Mucosa of descending colon (tissue), 3 donors: Measurements from ENCODE around the gene CFAP251. TPM values are rescaled to one million over a fixed set of nuclear protein-coding genes. Genes with fewer than 3 reads are reported as not detected.

Experiments
- ATAC-seq: fragments of 200-7000 bp; cut with Tn5 transposase; one replicate; pipeline ENCODE4 v1.9.1; 2020; ENCODE audit warnings: mild to moderate bottlenecking, moderate library complexity
- DNase-seq, 3 donors: peaks; one replicate each; pipeline ENCODE4 v3.0.0-alpha.2; 2020
- H3K36me3 ChIP-seq: fragments of 200-600 bp; one replicate; pipeline ENCODE4 v1.8.0; 2021; ENCODE audit warnings: low read depth, mild to moderate bottlenecking
- H3K4me1 ChIP-seq: fragments of 200-600 bp; one replicate; pipeline ENCODE4 v1.8.0; 2021; ENCODE audit warnings: low read depth, mild to moderate bottlenecking
- H3K4me3 ChIP-seq: fragments of 200-600 bp; one replicate; pipeline ENCODE4 v1.8.0; 2021; ENCODE audit warnings: mild to moderate bottlenecking
- H3K9me3 ChIP-seq: fragments of 200-600 bp; one replicate; pipeline ENCODE4 v1.8.0; 2021; ENCODE audit warnings: mild to moderate bottlenecking
- CTCF ChIP-seq: fragments of 200-600 bp; IDR thresholded peaks from one replicate; pipeline ENCODE4 v1.8.0; 2022; ENCODE audit warnings: antibody characterized with exemption, mild to moderate bottlenecking
- intact Hi-C, 2 donors: fragments of 100-400 bp; cut with DNase I in 1 of 2; cut with micrococcal nuclease in 1 of 2; formaldehyde crosslinking; loops; one replicate each; pipeline versions ENCODE4 v1.11.0 to v1.11.1; 2022; cut with DNase I, micrococcal nuclease
- total RNA-seq, 3 donors: library from RNA; stranded (reverse); fragmentation: NEBNext Ultra II Directional in 2 of 3; extraction: Animal tissue kit (Norgen Biotek cat#: 25700) in 2 of 3; gene quantifications; one replicate each; pipeline versions ENCODE4 v1.2.1 to v1.2.4, GENCODE V29; 2021 to 2023
- donor health status: DM: no; HTN: no; CAD: no; lungs with moderate emphysema.
- donor health status: DM: no; HTN: no; CAD: no.
- donor health status: DM: no; HTN: yes; CAD: no.

CFAP251 gene
- total RNA-seq, 3 donors from 2014 or later, result 0.14 to 0.92 (median 0.55) TPM

GRCh38 chr12:121942145-121942718, 23.8 kb downstream of the CFAP251 start:
- no peak overlapping the region for H3K4me3 ChIP-seq
- ATAC-seq, result no peak
- TF ChIP-seq CTCF, result no peak

DNA sequence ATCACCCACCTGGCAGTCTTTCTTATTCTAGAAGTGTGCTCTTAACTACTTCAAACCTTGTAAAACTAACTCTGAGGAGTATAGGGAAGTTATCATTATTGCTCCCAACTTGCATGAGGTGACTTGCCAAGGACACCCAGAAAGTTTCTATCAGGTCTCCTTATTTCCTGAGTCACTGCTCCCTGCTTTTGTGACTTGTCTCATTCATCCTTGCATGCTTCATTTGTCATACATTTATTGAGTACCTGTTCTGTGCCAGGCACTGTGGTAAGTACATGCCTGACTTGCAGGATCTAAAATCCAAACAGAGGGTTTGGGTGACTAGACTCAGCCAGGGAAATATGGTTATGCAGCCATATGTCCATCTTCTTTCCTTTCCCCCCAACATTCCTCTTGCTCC, 25.5 kb downstream of the CFAP251 start:
- DNase-seq, result no peak
- H3K9me3 ChIP-seq, result no peaks in the 10 kb centered on the region
- no peaks in the 10 kb centered on the region for H3K4me1 ChIP-seq
- intact Hi-C loops, result no loop called here
- TF ChIP-seq CTCF, result no peak
- H3K4me3 ChIP-seq, result no peak overlapping the region
- ATAC-seq, result no peak
- no peaks in the 10 kb centered on the region for H3K36me3 ChIP-seq

More at GRCh38 chr12:121942145-121942718, 23.8 kb downstream of the CFAP251 start:
- no peaks in the 10 kb centered on the region for H3K4me1 ChIP-seq
- DNase-seq, result no peak
- H3K36me3 ChIP-seq, result no peaks in the 10 kb centered on the region
- H3K9me3 ChIP-seq, result no peaks in the 10 kb centered on the region
- intact Hi-C loops, result no loop called here

- no peaks in the 10 kb centered on the region for H3K9me3 ChIP-seq
- no peak overlapping the region for H3K4me3 ChIP-seq
- H3K36me3 ChIP-seq, result no peaks in the 10 kb centered on the region
- DNase-seq, result no peak
- intact Hi-C loops, result no loop called here
- H3K4me1 ChIP-seq, result no peaks in the 10 kb centered on the region
- no peak for TF ChIP-seq CTCF
- ATAC-seq, result no peak
Observed at GRCh38 chr12:121946313-121947025, 28.1 kb downstream of the CFAP251 start.

- no peaks in the 10 kb centered on the region for H3K4me1 ChIP-seq
- no peak for TF ChIP-seq CTCF
- no peak for ATAC-seq
- no peak for DNase-seq
- no peaks in the 10 kb centered on the region for H3K9me3 ChIP-seq
- H3K4me3 ChIP-seq, result no peak overlapping the region
- intact Hi-C loops, result no loop called here
- no peaks in the 10 kb centered on the region for H3K36me3 ChIP-seq
Observed at GRCh38 chr12:121947981-121948380, 29.6 kb downstream of the CFAP251 start.

DNA sequence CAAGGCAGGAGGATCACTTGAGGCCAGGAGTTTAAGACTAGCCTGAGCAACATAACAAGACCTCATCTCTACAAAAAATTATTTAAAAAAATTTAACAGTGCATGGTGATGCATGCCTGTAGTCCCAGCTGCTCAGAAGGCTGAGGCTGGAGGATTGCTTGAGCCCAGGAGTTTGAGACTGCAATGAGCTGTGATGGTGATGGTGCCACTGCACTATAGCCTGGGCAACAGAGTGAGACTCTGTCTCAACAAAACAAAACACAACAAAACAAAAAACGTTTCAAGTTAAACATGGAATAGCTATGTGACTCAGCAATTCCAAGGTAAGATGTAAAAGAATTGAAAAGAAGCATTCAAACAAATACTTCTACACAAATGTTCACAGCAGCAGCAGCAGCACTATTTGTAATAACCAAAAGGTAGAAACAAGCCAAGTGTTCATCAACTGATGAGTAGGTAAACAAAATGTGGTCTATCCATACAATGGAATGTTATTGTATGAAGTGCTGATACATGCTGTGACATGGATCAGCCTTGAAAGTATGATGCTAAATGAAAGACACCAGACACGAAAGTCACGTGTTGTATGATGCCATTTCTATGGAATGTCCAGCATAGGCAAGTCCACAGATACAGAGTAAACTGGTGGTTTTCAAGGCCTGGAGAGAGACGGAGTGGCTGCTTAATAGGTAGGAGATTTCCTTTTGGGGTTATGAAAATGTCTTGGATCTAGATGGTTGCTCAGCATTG, 31.4 kb downstream of the CFAP251 start:
- TF ChIP-seq CTCF, result no peak
- Histone ChIP-seq H3K36me3 (no peaks in the 10 kb centered on the region), H3K4me3 (no peak overlapping the region), H3K9me3 (no peaks in the 10 kb centered on the region), H3K4me1 (no peaks in the 10 kb centered on the region)
- DNase-seq, result no peak
- ATAC-seq, result no peak
- intact Hi-C loops, result no loop called here
